ENCODE measurements around the gene CENPVL1. TPM values are rescaled to one million over a fixed set of nuclear protein-coding genes. Genes with fewer than 3 reads are reported as not detected.

CENPVL1 gene
- total RNA-seq, 1 experiment from 2014 or later = 1.4 TPM

GRCh38 chrX:51759055-51759839 is 48.9 kb downstream of the CENPVL1 start:
- H3K36me3 ChIP-seq (replicated peaks; ENCODE audit: control insufficient read depth, insufficient read depth, low read length) = no peaks in the 10 kb centered on the region
- H3K27me3 ChIP-seq (ENCODE audit: control insufficient read depth, insufficient read depth, low read length) = no peaks in the 10 kb centered on the region
- DNase-seq = no peak
- H3K4me3 ChIP-seq (ENCODE audit: insufficient read depth, low read depth, low read length) = no peak overlapping the region

GRCh38 chrX:51760657-51761056 is 50.3 kb downstream of the CENPVL1 start:
- Histone ChIP-seq H3K4me3 (ENCODE audit: insufficient read depth, low read depth, low read length) (no peak overlapping the region), H3K36me3 (replicated peaks; ENCODE audit: control insufficient read depth, insufficient read depth, low read length) (no peaks in the 10 kb centered on the region), H3K27me3 (ENCODE audit: control insufficient read depth, insufficient read depth, low read length) (no peaks in the 10 kb centered on the region)
- DNase-seq = no peak

Other genes starting within 250 kb of the CENPVL1 start
- 33.0 and 35.0 TPM in 2 replicates for gene NUDT11, start 213.9 kb upstream of the CENPVL1 start, total RNA-seq (2014; rRNA removed; shearing (Covaris generic))
- 1.5 and 3.9 TPM in 2 replicates for gene CENPVL3, start 91.6 kb upstream of the CENPVL1 start, total RNA-seq (2014; rRNA removed; shearing (Covaris generic))
- gene CENPVL2, start 27.7 kb upstream of the CENPVL1 start, total RNA-seq (2014; rRNA removed; shearing (Covaris generic)) = 1.3 and 1.4 TPM in 2 replicates
- gene GSPT2, start 32.9 kb downstream of the CENPVL1 start, total RNA-seq (2014; rRNA removed; shearing (Covaris generic)) = 13.5 and 14.2 TPM in 2 replicates
- gene MAGED1, start 183.1 kb downstream of the CENPVL1 start, total RNA-seq (2014; rRNA removed; shearing (Covaris generic)) = 109 and 122 TPM in 2 replicates

Measured in H7 (cell line).